ENCODE results near the gene YAP1.

YAP1 gene

GRCh38 chr11:102163368-102163767 lies 53.1 kb downstream of the YAP1 start:
- no peak for DNase-seq (ENCODE audit: low spot score)

GRCh38 chr11:102166175-102167064 lies 56.2 kb downstream of the YAP1 start:
- DNase-seq (ENCODE audit: low spot score) = no peak

- no peak for DNase-seq (ENCODE audit: low spot score)
Measured at GRCh38 chr11:102168481-102168880, 58.2 kb downstream of the YAP1 start.

- DNase-seq (ENCODE audit: low spot score) = no peak
Measured at GRCh38 chr11:102171101-102171500, 60.9 kb downstream of the YAP1 start.

GRCh38 chr11:102172127-102172848 lies 62.0 kb downstream of the YAP1 start:
- no peak for DNase-seq (ENCODE audit: low spot score)

GRCh38 chr11:102177126-102177525 lies 66.9 kb downstream of the YAP1 start:
- DNase-seq (ENCODE audit: low spot score) = no peak

GRCh38 chr11:102177974-102178631 lies 67.9 kb downstream of the YAP1 start:
- peak; percentile 7 for DNase-seq (ENCODE audit: low spot score)

- no peak for DNase-seq (ENCODE audit: low spot score)
Measured at GRCh38 chr11:102179371-102179770, 69.1 kb downstream of the YAP1 start.

GRCh38 chr11:102184269-102184987 lies 74.2 kb downstream of the YAP1 start:
- no peak for DNase-seq (ENCODE audit: low spot score)

GRCh38 chr11:102186551-102187191 lies 76.4 kb downstream of the YAP1 start:
- no peak for DNase-seq (ENCODE audit: low spot score)

- DNase-seq (ENCODE audit: low spot score) = no peak
Measured at GRCh38 chr11:102187416-102188151, 77.3 kb downstream of the YAP1 start.

- no peak for DNase-seq (ENCODE audit: low spot score)
Measured at GRCh38 chr11:102188488-102188887, 78.2 kb downstream of the YAP1 start.

- no peak for DNase-seq (ENCODE audit: low spot score)
Measured at GRCh38 chr11:102191832-102192231, 81.6 kb downstream of the YAP1 start.

GRCh38 chr11:102192349-102193066 lies 82.3 kb downstream of the YAP1 start:
- DNase-seq (ENCODE audit: low spot score) = no peak

GRCh38 chr11:102194257-102194656 lies 84.0 kb downstream of the YAP1 start:
- DNase-seq (ENCODE audit: low spot score) = no peak

GRCh38 chr11:102194990-102195389 lies 84.7 kb downstream of the YAP1 start:
- DNase-seq (ENCODE audit: low spot score) = no peak

- no peak for DNase-seq (ENCODE audit: low spot score)
Measured at GRCh38 chr11:102196351-102196750, 86.1 kb downstream of the YAP1 start.

GRCh38 chr11:102196816-102197215 lies 86.6 kb downstream of the YAP1 start:
- no peak for DNase-seq (ENCODE audit: low spot score)

- no peak for DNase-seq (ENCODE audit: low spot score)
Measured at GRCh38 chr11:102197670-102198139, 87.5 kb downstream of the YAP1 start.

- no peak for DNase-seq (ENCODE audit: low spot score)
Measured at GRCh38 chr11:102199673-102200072, 89.4 kb downstream of the YAP1 start.
